Measurements from ENCODE around the gene ZNF845. TPM values are rescaled to one million over a fixed set of nuclear protein-coding genes. Genes with fewer than 3 reads are reported as not detected.

Gene ZNF845
- total and polyA plus RNA-seq, 2 experiments from 2014 or later: 5.5 to 22.1 TPM

GRCh38 chr19:53374288-53374687 lies 40.7 kb downstream of the ZNF845 start:
- Histone ChIP-seq H4K20me1 (replicated peaks; ENCODE audit: insufficient read depth) (peaks cover 2% of the 10 kb centered on the region), H3K9me2 (ENCODE audit: insufficient read depth) (no peaks in the 10 kb centered on the region), H3K27ac (ENCODE audit: low read depth) (peak overlapping the region; percentile 97), H3K79me2 (replicated peaks; ENCODE audit: insufficient read depth) (peaks cover 40% of the 10 kb centered on the region), H3K4me1 (ENCODE audit: insufficient read depth) (peaks cover 42% of the 10 kb centered on the region), H3K27me3 (ENCODE audit: insufficient read depth) (no peaks in the 10 kb centered on the region), H3K36me3 (ENCODE audit: insufficient read depth) (peaks cover 33% of the 10 kb centered on the region), H2AFZ (no peak overlapping the region), H3K4me3 (peak overlapping the region; percentile 25), H3F3A (replicated peaks; ENCODE audit: low read depth) (peaks cover 9% of the 10 kb centered on the region; the same call in 1 of the 2 replicates), H3K4me2 (peak overlapping the region; percentile 65)
- Mint-ChIP-seq H3K27ac (peak overlapping the region; percentile 80), H3K9me3 (peaks cover 9% of the 10 kb centered on the region; the same call in 2 of the 3 replicates), H3K4me3 (peak overlapping the region; percentile 36; the same call in 2 of the 3 replicates), H3K4me1 (peaks cover 35% of the 10 kb centered on the region), H3K27me3 (ENCODE audit: insufficient read depth, low read depth, poor library complexity) (peaks cover 2% of the 10 kb centered on the region), H3K36me3 (ENCODE audit: low read depth) (peaks cover 79% of the 10 kb centered on the region)
- DNase-seq (ENCODE audit: low spot score) (peak; percentile 70), ATAC-seq (no peak)
- TF ChIP-seq CTCF (conservative IDR thresholded peaks at IDR 0.05; ENCODE audit: low read depth in 2 of 2) (no peak), ZNF114 (CRISPR knock-in tag; IDR thresholded peaks at IDR 0.05) (no peak), ZNF462 (CRISPR knock-in tag; IDR thresholded peaks at IDR 0.05) (no peak), NANOG (IDR thresholded peaks at IDR 0.05; ENCODE audit: borderline replicate concordance) (peak; percentile 96), REST (IDR thresholded peaks at IDR 0.05; ENCODE audit: unreplicated experiment) (no peak), CREB1 (CRISPR knock-in tag; IDR thresholded peaks at IDR 0.05; ENCODE audit: low read depth) (no peak), ETS1 (IDR thresholded peaks at IDR 0.05) (peak; percentile 84), EZH2phosphoT487 (IDR thresholded peaks at IDR 0.05; ENCODE audit: unreplicated experiment) (no peak)

Measured in GM23338 (cell line).